Lower leg skin (tissue), 4 donors: ENCODE measurements around the gene CAMTA1. TPM values are rescaled to one million over a fixed set of nuclear protein-coding genes. Genes with fewer than 3 reads are reported as not detected.

Source experiments
- DNase-seq, 2 donors: peaks; one replicate each; pipeline ENCODE4 v3.0.0-alpha.2; 2019; ENCODE audit warnings: low spot score in 2 of 2
- H3K4me3 ChIP-seq: fragments of 200-600 bp; sonication (generic); 2 replicates; pipeline ENCODE4 v1.5.1; 2017; ENCODE audit warnings: mild to moderate bottlenecking, low read depth; ENCODE audit not compliant: poor library complexity, severe bottlenecking
- CTCF ChIP-seq, 3 donors: fragments of 450-650 bp; IDR thresholded peaks; one replicate each; pipeline ENCODE4 v1.5.1; 2016; ENCODE audit warnings: antibody characterized with exemption in 3 of 3, mild to moderate bottlenecking in 3 of 3, moderate library complexity in 2 of 3
- POLR2A ChIP-seq, 2 donors: fragments of 450-650 bp; IDR thresholded peaks; one replicate each; pipeline ENCODE4 v1.6.1; 2016 to 2017; ENCODE audit warnings: antibody characterized with exemption in 2 of 2, mild to moderate bottlenecking in 1 of 2, moderate library complexity in 1 of 2
- WGBS, 2 donors: methylation state at CpG; one replicate each; pipeline ENCODE4 v1.1.5; 2018; 5-methylcytosine and 5-hydroxymethylcytosine counted together
- intact Hi-C: fragments of 100-400 bp; cut with DNase I; formaldehyde crosslinking; loops from one replicate; pipeline ENCODE4 v1.15.0; 2023; ENCODE audit warnings: low total_unique reads
- total RNA-seq, 4 donors: library from RNA; depleted of rRNA; stranded (reverse); fragments of >200 nt; gene quantifications; one replicate each; pipeline ENCODE4 v1.1.0, GENCODE V29; 2016

The CAMTA1 gene
- total RNA-seq, 4 donors from 2014 or later: 24.4 to 52.3 (median 32.9) TPM

- WGBS, 2 donors: 88 to 92% methylated on average over 14 of the region's 14 CpGs
- H3K4me3 ChIP-seq: no peak overlapping the region
- intact Hi-C loops: no loop called here
- TF ChIP-seq CTCF (IDR thresholded peaks at IDR 0.05) (no peak), POLR2A (IDR thresholded peaks at IDR 0.05) (no peak)
- DNase-seq: peak in 1 of 2 donors; percentile 61
These were observed 804.0 kb downstream of the CAMTA1 start for GRCh38 chr1:7589080-7589735.

- intact Hi-C loops: no loop called here
These were observed 804.6 kb downstream of the CAMTA1 start for GRCh38 chr1:7589774-7590425.

GRCh38 chr1:7590426-7590790 is 805.2 kb downstream of the CAMTA1 start:
- DNase-seq: peak in 1 of 2 donors; percentile 70
- WGBS, 2 donors: 91 to 96% methylated on average over 2 to 3 of the region's 4 CpGs
- no peak for TF ChIP-seq POLR2A (IDR thresholded peaks at IDR 0.05)
- intact Hi-C loops: no loop called here
- no peak overlapping the region for H3K4me3 ChIP-seq

More at GRCh38 chr1:7589774-7590425, 804.6 kb downstream of the CAMTA1 start:
- WGBS, 2 donors: 83 to 89% methylated on average over 10 of the region's 10 CpGs
- TF ChIP-seq POLR2A (IDR thresholded peaks at IDR 0.05): no peak
- TF ChIP-seq CTCF (IDR thresholded peaks at IDR 0.05): no peak
- no peak overlapping the region for H3K4me3 ChIP-seq
- DNase-seq: peak in 1 of 2 donors; percentile 61

- peak in 1 of 2 donors; percentile 77 for DNase-seq
- 83 to 89% methylated on average over 10 of the region's 10 CpGs for WGBS, 2 donors
- intact Hi-C loops: no loop called here
- TF ChIP-seq POLR2A (IDR thresholded peaks at IDR 0.05) (no peak), CTCF (IDR thresholded peaks at IDR 0.05) (no peak)
- no peak overlapping the region for H3K4me3 ChIP-seq
These were observed 806.3 kb downstream of the CAMTA1 start for GRCh38 chr1:7591565-7591964.

- no peak overlapping the region for H3K4me3 ChIP-seq
- WGBS, 2 donors: 91 to 93% methylated on average over 10 to 14 of the region's 14 CpGs
- peak in 1 of 2 donors; percentile 69 for DNase-seq
- TF ChIP-seq CTCF (IDR thresholded peaks at IDR 0.05) (no peak), POLR2A (IDR thresholded peaks at IDR 0.05) (no peak)
- intact Hi-C loops: no loop called here
These were observed 807.0 kb downstream of the CAMTA1 start for GRCh38 chr1:7592120-7592798.
